Prostate gland (tissue), 2 donors: ENCODE results near the gene BNC2. TPM values are rescaled to one million over a fixed set of nuclear protein-coding genes. Genes with fewer than 3 reads are reported as not detected.

Experiments
- DNase-seq: peaks from one replicate; pipeline ENCODE4 v3.0.0-alpha.2; 2019; ENCODE audit warnings: low spot score
- H3K27ac ChIP-seq, 2 donors: fragments of 200-600 bp; sonication (generic); 2 replicates each; pipeline ENCODE4 v1.5.1; 2017 to 2019
- H3K27me3 ChIP-seq: fragments of 200-600 bp; sonication (generic); replicated peaks from 2 replicates; pipeline ENCODE4 v1.5.1; 2019; ENCODE audit not compliant: insufficient read depth
- H3K36me3 ChIP-seq, 2 donors: fragments of 200-600 bp; sonication (generic); 1 replicate in 1 of 2; 2 replicates in 1 of 2; pipeline versions ENCODE4 v1.5.1 to v1.8.1; 2017 to 2019
- H3K4me1 ChIP-seq: fragments of 200-600 bp; sonication (generic); replicated peaks from 2 replicates; pipeline ENCODE4 v1.5.1; 2019
- H3K4me3 ChIP-seq, 2 donors: fragments of 200-600 bp; sonication (generic); 2 replicates each; pipeline ENCODE4 v1.5.1; 2017 to 2019
- H3K9me3 ChIP-seq: fragments of 200-600 bp; sonication (generic); 2 replicates; pipeline ENCODE4 v1.5.1; 2017
- CTCF ChIP-seq, 4 experiments: fragments of 200-600 bp in 2 of 4; fragments of 450-650 bp in 2 of 4; sonication (generic) in 2 of 4; IDR thresholded peaks; 1 replicate in 3 of 4; 2 replicates in 1 of 4; pipeline ENCODE4 v1.5.1; 2016 to 2019; ENCODE audit warnings: antibody characterized with exemption in 4 of 4, mild to moderate bottlenecking in 2 of 4, moderate library complexity in 2 of 4
- POLR2A ChIP-seq: fragments of 450-650 bp; IDR thresholded peaks from one replicate; pipeline ENCODE4 v1.6.1; 2016; ENCODE audit warnings: antibody characterized with exemption, mild to moderate bottlenecking
- POLR2AphosphoS5 ChIP-seq: sonication (generic); formaldehyde crosslinking; IDR thresholded peaks from one replicate; pipeline ENCODE4 v1.6.1; 2017; ENCODE audit warnings: antibody characterized with exemption
- WGBS: methylation state at CpG from one replicate; pipeline ENCODE4 v1.1.5; 2018; 5-methylcytosine and 5-hydroxymethylcytosine counted together
- intact Hi-C: fragments of 100-400 bp; cut with DNase I; formaldehyde crosslinking; loops from one replicate; pipeline ENCODE4 v1.14.2; 2022
- total RNA-seq, 2 donors: library from RNA; depleted of rRNA; stranded (reverse); fragments of >200 nt; gene quantifications; one replicate each; pipeline ENCODE4 v1.1.0, GENCODE V29; 2016

BNC2 gene
- total RNA-seq, 2 donors from 2014 or later, result 4.9 to 37.2 TPM

GRCh38 chr9:16639644-16640043 is 230.8 kb downstream of the BNC2 start:
- TF ChIP-seq POLR2A, result no peak
- TF ChIP-seq POLR2AphosphoS5, result no peak
- no peak for TF ChIP-seq CTCF (IDR thresholded peaks at IDR 0.05)
- Histone ChIP-seq H3K4me1 (no peaks in the 10 kb centered on the region), H3K27ac (no peak overlapping the region), H3K9me3 (no peaks in the 10 kb centered on the region), H3K4me3 (no peak overlapping the region), H3K36me3 (no peaks in the 10 kb centered on the region), H3K27me3 (no peaks in the 10 kb centered on the region)
- DNase-seq, result no peak
- 97% methylated on average over 4 of the region's 4 CpGs for WGBS
- intact Hi-C loops, result no loop called here

GRCh38 chr9:16637911-16638310 is 232.6 kb downstream of the BNC2 start:
- TF ChIP-seq CTCF (IDR thresholded peaks at IDR 0.05) (no peak), POLR2A (no peak), POLR2AphosphoS5 (no peak)
- Histone ChIP-seq H3K9me3 (no peaks in the 10 kb centered on the region), H3K27ac (no peak overlapping the region), H3K4me1 (no peaks in the 10 kb centered on the region), H3K36me3 (no peaks in the 10 kb centered on the region), H3K4me3 (no peak overlapping the region), H3K27me3 (no peaks in the 10 kb centered on the region)
- 54% methylated on average over 5 of the region's 5 CpGs for WGBS
- intact Hi-C loops, result no loop called here
- DNase-seq, result no peak

- H3K9me3 ChIP-seq, result no peaks in the 10 kb centered on the region
- intact Hi-C loops, result no loop called here
- H3K27ac ChIP-seq, result no peak overlapping the region
- no peaks in the 10 kb centered on the region for H3K4me1 ChIP-seq
- TF ChIP-seq POLR2A (no peak), POLR2AphosphoS5 (no peak), CTCF (IDR thresholded peaks at IDR 0.05) (no peak)
- H3K36me3 ChIP-seq, result no peaks in the 10 kb centered on the region
- H3K27me3 ChIP-seq, result no peaks in the 10 kb centered on the region
- H3K4me3 ChIP-seq, result no peak overlapping the region
- peak; percentile 42 for DNase-seq
- 31% methylated on average over 1 of the region's 1 CpG for WGBS
These were observed 233.3 kb downstream of the BNC2 start for GRCh38 chr9:16637218-16637617.

DNA sequence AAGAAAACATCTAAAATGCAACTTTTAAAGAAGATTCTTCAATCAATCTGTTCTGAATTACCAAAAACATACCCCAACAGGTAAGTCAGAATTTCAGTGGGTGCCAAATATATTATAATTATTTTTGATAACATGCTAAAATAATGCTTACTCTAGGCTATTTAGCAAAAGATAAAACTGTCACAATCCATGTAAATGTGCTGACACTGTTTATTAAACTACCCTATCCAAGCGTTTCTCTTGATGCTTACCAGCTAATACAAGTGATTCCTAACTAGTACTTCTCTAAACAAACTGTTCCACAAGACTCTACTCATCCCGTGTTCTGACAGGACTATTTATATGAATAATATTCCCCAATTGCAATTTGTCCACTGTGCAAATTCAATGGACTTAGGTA is 236.7 kb downstream of the BNC2 start:
- intact Hi-C loops, result no loop called here
- Histone ChIP-seq H3K9me3 (no peaks in the 10 kb centered on the region), H3K27me3 (no peaks in the 10 kb centered on the region), H3K4me1 (no peaks in the 10 kb centered on the region), H3K4me3 (no peak overlapping the region), H3K36me3 (no peaks in the 10 kb centered on the region), H3K27ac (no peak overlapping the region)
- no peak for DNase-seq
- TF ChIP-seq POLR2AphosphoS5 (no peak), POLR2A (no peak)
- WGBS, result 75% methylated on average over 2 of the region's 2 CpGs

DNA sequence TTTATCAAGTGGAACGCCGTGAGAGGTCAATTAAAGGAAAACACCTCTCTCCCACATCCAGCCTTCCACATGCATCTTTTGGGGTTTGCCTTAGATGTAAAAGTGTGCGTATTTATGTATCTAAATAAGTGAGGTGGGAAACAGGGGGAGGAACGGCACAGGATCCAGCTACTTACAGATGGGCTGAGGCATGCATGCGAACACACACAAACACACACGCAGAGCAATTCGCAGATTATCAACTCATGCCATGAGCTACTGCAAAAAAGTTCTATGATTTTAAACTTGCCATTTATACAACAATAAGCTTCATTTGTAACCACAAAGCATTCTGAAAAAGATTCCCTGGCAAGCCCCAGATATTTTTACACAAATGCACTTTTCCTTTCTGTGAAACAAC is 242.1 kb downstream of the BNC2 start:
- Histone ChIP-seq H3K9me3 (no peaks in the 10 kb centered on the region), H3K27ac (no peak overlapping the region), H3K4me3 (no peak overlapping the region), H3K27me3 (no peaks in the 10 kb centered on the region), H3K4me1 (no peaks in the 10 kb centered on the region), H3K36me3 (no peaks in the 10 kb centered on the region)
- DNase-seq, result no peak
- intact Hi-C loops, result no loop called here
- TF ChIP-seq POLR2A (no peak), CTCF (IDR thresholded peaks at IDR 0.05) (no peak), POLR2AphosphoS5 (no peak)
- 92% methylated on average over 7 of the region's 7 CpGs for WGBS
